Stimulated activated CD4-positive, alpha-beta T cell treated with anti-CD3 and anti-CD28 coated beads, TNF-alpha, amount 100 ng/mL, for 1 hour (primary cell): ENCODE data around the gene OR4C5.
"Not testable (repeated sequence)": the region's sequence is repeated elsewhere in the genome, so short reads cannot be mapped to it uniquely, and the experiment has no call there.

Experiments
- DNase-seq, 3 donors: peaks; one replicate each; pipeline ENCODE4 v3.0.0-alpha.2; 2020; ENCODE audit warnings: low read depth in 3 of 3, low spot score in 1 of 3

OR4C5 gene

GRCh38 chr11:48366365-48366764, at the start of gene OR4C5:
OR4C5 (minus strand) TSS chr11:48366465; CDS start chr11:48366465, 0 bp downstream.
- DNase-seq: no peak

- DNase-seq: no peak
Measured at GRCh38 chr11:48384670-48385069, 18.4 kb upstream of the OR4C5 start.

- DNase-seq: not testable (repeated sequence)
Measured at GRCh38 chr11:48384151-48384550, 17.9 kb upstream of the OR4C5 start.

GRCh38 chr11:48361289-48361688, 5.0 kb downstream of the OR4C5 start:
- DNase-seq: not testable (repeated sequence)

GRCh38 chr11:48354677-48355076, 11.6 kb downstream of the OR4C5 start:
- DNase-seq: no peak

- no peak for DNase-seq
Measured at GRCh38 chr11:48354013-48354412, 12.3 kb downstream of the OR4C5 start.

GRCh38 chr11:48346286-48346685, 20.0 kb downstream of the OR4C5 start:
- DNase-seq: not testable (repeated sequence)

- not testable (repeated sequence) for DNase-seq
Measured at GRCh38 chr11:48342505-48342904, 23.8 kb downstream of the OR4C5 start.

GRCh38 chr11:48341466-48341865, 24.8 kb downstream of the OR4C5 start:
- DNase-seq: no peak

GRCh38 chr11:48324620-48325019, 41.6 kb downstream of the OR4C5 start, which contains the start of gene OR4C3:
OR4C3 (plus strand) TSS chr11:48324920; CDS start chr11:48325022, 102 bp downstream.
- DNase-seq: not testable (repeated sequence)

- DNase-seq: not testable (repeated sequence)
Measured at GRCh38 chr11:48319813-48320212, 46.5 kb downstream of the OR4C5 start.
